ENCODE data around the gene CISH. TPM values are rescaled to one million over a fixed set of nuclear protein-coding genes. Genes with fewer than 3 reads are reported as not detected.

CISH gene
- total RNA-seq, 2 donors from 2014 or later, result 4.7 to 9.9 TPM

Other genes with a start within 250 kb of the CISH start
- gene CACNA2D2, start 108.1 kb downstream of the CISH start, total RNA-seq, result 1 to 10 TPM; 3.7 to 6.2 TPM
- gene C3orf18, start 44.0 kb downstream of the CISH start, total RNA-seq, result 10 to 100 TPM; 25.6 to 34.8 TPM
- gene HEMK1, start 42.3 kb downstream of the CISH start, total RNA-seq, result 1 to 10 TPM; 7.2 to 9.6 TPM
- gene MAPKAPK3, start 5.4 kb upstream of the CISH start, total RNA-seq, result 100 to 1,000 TPM; 148 to 187 TPM
- 1 to 10 TPM; 2.7 to 4.6 TPM for gene DOCK3, start 63.2 kb upstream of the CISH start, total RNA-seq

Data from right atrium auricular region (tissue), 2 donors.